ENCODE results near the gene SMIM8. TPM values are rescaled to one million over a fixed set of nuclear protein-coding genes. Genes with fewer than 3 reads are reported as not detected.

Gene SMIM8
- total RNA-seq, 1 donor from 2014 or later: 17.7 TPM

- no peaks in the 10 kb centered on the region for H3K27me3 ChIP-seq (ENCODE audit: low read depth)
- H3K9me3 ChIP-seq (replicated peaks): no peaks in the 10 kb centered on the region
- no peak for TF ChIP-seq CTCF (IDR thresholded peaks at IDR 0.05; ENCODE audit: borderline replicate concordance)
- H3K27ac ChIP-seq (replicated peaks): no peak overlapping the region
- DNase-seq: no peak
- no peak overlapping the region for H3K4me3 ChIP-seq
- no peaks in the 10 kb centered on the region for H3K4me1 ChIP-seq
- intact Hi-C loops (cut with micrococcal nuclease): no loop called here
- peaks cover 8% of the 10 kb centered on the region for H3K36me3 ChIP-seq
These were observed 35.2 kb downstream of the SMIM8 start for GRCh38 chr6:87357479-87358196.

GRCh38 chr6:87364602-87365252 is 42.3 kb downstream of the SMIM8 start:
- no peaks in the 10 kb centered on the region for H3K36me3 ChIP-seq
- H3K4me3 ChIP-seq: no peak overlapping the region
- peaks cover 5% of the 10 kb centered on the region for H3K9me3 ChIP-seq (replicated peaks)
- TF ChIP-seq CTCF (IDR thresholded peaks at IDR 0.05; ENCODE audit: borderline replicate concordance): no peak
- no peaks in the 10 kb centered on the region for H3K4me1 ChIP-seq
- no peaks in the 10 kb centered on the region for H3K27me3 ChIP-seq (ENCODE audit: low read depth)
- intact Hi-C loops (cut with micrococcal nuclease): no loop called here
- no peak overlapping the region for H3K27ac ChIP-seq (replicated peaks)
- no peak for DNase-seq

- Histone ChIP-seq H3K27ac (replicated peaks) (no peak overlapping the region), H3K4me1 (no peaks in the 10 kb centered on the region), H3K27me3 (ENCODE audit: low read depth) (no peaks in the 10 kb centered on the region), H3K4me3 (no peak overlapping the region), H3K9me3 (replicated peaks) (peaks cover 5% of the 10 kb centered on the region), H3K36me3 (no peaks in the 10 kb centered on the region)
- DNase-seq: no peak
- intact Hi-C loops (cut with micrococcal nuclease): no loop called here
- TF ChIP-seq CTCF (IDR thresholded peaks at IDR 0.05; ENCODE audit: borderline replicate concordance): no peak
These were observed 43.9 kb downstream of the SMIM8 start for GRCh38 chr6:87366072-87366827.

GRCh38 chr6:87366899-87367298 is 44.5 kb downstream of the SMIM8 start:
- TF ChIP-seq CTCF (IDR thresholded peaks at IDR 0.05; ENCODE audit: borderline replicate concordance): no peak
- peaks cover 5% of the 10 kb centered on the region for H3K9me3 ChIP-seq (replicated peaks)
- no peaks in the 10 kb centered on the region for H3K4me1 ChIP-seq
- no peak for DNase-seq
- H3K27ac ChIP-seq (replicated peaks): no peak overlapping the region
- intact Hi-C loops (cut with micrococcal nuclease): no loop called here
- no peak overlapping the region for H3K4me3 ChIP-seq
- H3K27me3 ChIP-seq (ENCODE audit: low read depth): no peaks in the 10 kb centered on the region
- H3K36me3 ChIP-seq: no peaks in the 10 kb centered on the region

- Histone ChIP-seq H3K9me3 (replicated peaks) (peaks cover 6% of the 10 kb centered on the region), H3K4me1 (no peaks in the 10 kb centered on the region), H3K27ac (replicated peaks) (no peak overlapping the region), H3K4me3 (no peak overlapping the region), H3K27me3 (ENCODE audit: low read depth) (no peaks in the 10 kb centered on the region), H3K36me3 (no peaks in the 10 kb centered on the region)
- TF ChIP-seq CTCF (IDR thresholded peaks at IDR 0.05; ENCODE audit: borderline replicate concordance): no peak
- intact Hi-C loops (cut with micrococcal nuclease): no loop called here
- DNase-seq: no peak
These were observed 51.0 kb downstream of the SMIM8 start for GRCh38 chr6:87373377-87373776.
